DND-41 (cell line): ENCODE measurements around the gene C1orf105.

Source experiments
- ATAC-seq: fragments of 200-7000 bp; cut with Tn5 transposase; 3 replicates; pipeline ENCODE4 v1.9.1; 2021; ENCODE audit warnings: low read depth; ENCODE audit not compliant: insufficient read depth
- DNase-seq: peaks from one replicate; pipeline ENCODE4 v3.0.0-alpha.2; 2020
- H2AFZ ChIP-seq: 2 replicates; pipeline ENCODE4 v1.6.0; 2012; ENCODE audit warnings: low read depth, low read length
- H3K27ac ChIP-seq: 2 replicates; pipeline ENCODE4 v1.5.1; 2012; ENCODE audit warnings: low read length, inconsistent platforms
- H3K27me3 ChIP-seq: fragments of 200-600 bp; sonication (generic); 2 replicates; pipeline ENCODE4 v1.6.0; 2012; ENCODE audit warnings: low read length, mild to moderate bottlenecking, inconsistent platforms; ENCODE audit not compliant: insufficient read depth, poor library complexity
- H3K36me3 ChIP-seq: 2 replicates; pipeline ENCODE4 v1.5.1; 2012; ENCODE audit warnings: low read length, inconsistent platforms; ENCODE audit not compliant: insufficient read depth
- H3K4me1 ChIP-seq: 2 replicates; pipeline ENCODE4 v1.5.1; 2012; ENCODE audit warnings: mild to moderate bottlenecking, low read length; ENCODE audit not compliant: insufficient read depth
- H3K4me2 ChIP-seq: 2 replicates; pipeline ENCODE4 v1.6.0; 2012; ENCODE audit warnings: mild to moderate bottlenecking, moderate library complexity, low read length, inconsistent platforms; ENCODE audit not compliant: insufficient read depth
- H3K4me3 ChIP-seq, 2 experiments: fragments of 200-600 bp in 1 of 2; shearing (Covaris generic) in 1 of 2; 2 replicates each; pipeline ENCODE4 v1.5.1; 2012 to 2016; ENCODE audit warnings: inconsistent platforms in 2 of 2, low read length in 2 of 2, mild to moderate bottlenecking in 2 of 2, low read depth in 1 of 2, moderate library complexity in 1 of 2
- H3K79me2 ChIP-seq: 2 replicates; pipeline ENCODE4 v1.6.0; 2012; ENCODE audit warnings: low read length, inconsistent platforms; ENCODE audit not compliant: insufficient read depth
- H3K9ac ChIP-seq: 2 replicates; pipeline ENCODE4 v1.6.0; 2012; ENCODE audit warnings: low read depth, mild to moderate bottlenecking, inconsistent platforms, low read length, moderate library complexity
- H3K9me3 ChIP-seq: 2 replicates; pipeline ENCODE4 v1.5.1; 2012; ENCODE audit warnings: low read length, moderate library complexity, mild to moderate bottlenecking, inconsistent platforms; ENCODE audit not compliant: insufficient read depth, severe bottlenecking
- H4K20me1 ChIP-seq: 2 replicates; pipeline ENCODE4 v1.6.0; 2012; ENCODE audit warnings: low read length; ENCODE audit not compliant: insufficient read depth
- CTCF ChIP-seq: IDR thresholded peaks from 2 replicates; pipeline ENCODE4 v1.5.1; 2012; ENCODE audit warnings: borderline replicate concordance, low read length, moderate library complexity, mild to moderate bottlenecking; ENCODE audit not compliant: poor library complexity, severe bottlenecking; ENCODE audit errors: extremely low read depth
- EZH2 ChIP-seq: IDR thresholded peaks from 3 replicates; pipeline ENCODE4 v1.6.1; 2012; ENCODE audit warnings: borderline replicate concordance, low read depth, mild to moderate bottlenecking, moderate library complexity, low read length, inconsistent platforms; ENCODE audit not compliant: severe bottlenecking

The C1orf105 gene

GRCh38 chr1:172456344-172456769 lies 35.9 kb downstream of the C1orf105 start:
- Histone ChIP-seq H3K27ac (no peak overlapping the region), H3K9ac (no peak overlapping the region), H3K27me3 (no peaks in the 10 kb centered on the region), H2AFZ (no peak overlapping the region), H3K9me3 (no peaks in the 10 kb centered on the region), H3K79me2 (no peaks in the 10 kb centered on the region), H4K20me1 (no peaks in the 10 kb centered on the region), H3K4me1 (no peaks in the 10 kb centered on the region), H3K36me3 (no peaks in the 10 kb centered on the region), H3K4me2 (no peak overlapping the region), H3K4me3 (no peak overlapping the region)
- DNase-seq, result no peak
- TF ChIP-seq CTCF (no peak), EZH2 (no peak)
- ATAC-seq, result no peak

GRCh38 chr1:172457479-172458130 lies 37.1 kb downstream of the C1orf105 start:
- H3K4me1 ChIP-seq, result no peaks in the 10 kb centered on the region
- no peak overlapping the region for H3K4me3 ChIP-seq
- TF ChIP-seq EZH2 (no peak), CTCF (no peak)
- H3K9me3 ChIP-seq, result no peaks in the 10 kb centered on the region
- no peak overlapping the region for H3K4me2 ChIP-seq
- no peak for DNase-seq
- no peaks in the 10 kb centered on the region for H3K27me3 ChIP-seq
- ATAC-seq, result no peak
- H2AFZ ChIP-seq, result no peak overlapping the region
- H3K27ac ChIP-seq, result no peak overlapping the region
- H4K20me1 ChIP-seq, result no peaks in the 10 kb centered on the region
- no peaks in the 10 kb centered on the region for H3K79me2 ChIP-seq
- no peaks in the 10 kb centered on the region for H3K36me3 ChIP-seq
- H3K9ac ChIP-seq, result no peak overlapping the region

GRCh38 chr1:172460177-172460576 lies 39.7 kb downstream of the C1orf105 start:
- Histone ChIP-seq H3K4me3 (no peak overlapping the region), H3K36me3 (no peaks in the 10 kb centered on the region), H3K27ac (no peak overlapping the region), H3K4me2 (no peak overlapping the region), H4K20me1 (no peaks in the 10 kb centered on the region), H3K9me3 (no peaks in the 10 kb centered on the region), H3K4me1 (no peaks in the 10 kb centered on the region), H3K9ac (no peak overlapping the region), H2AFZ (no peak overlapping the region), H3K27me3 (no peaks in the 10 kb centered on the region), H3K79me2 (no peaks in the 10 kb centered on the region)
- DNase-seq, result no peak
- TF ChIP-seq EZH2 (no peak), CTCF (no peak)
- no peak for ATAC-seq

DNA sequence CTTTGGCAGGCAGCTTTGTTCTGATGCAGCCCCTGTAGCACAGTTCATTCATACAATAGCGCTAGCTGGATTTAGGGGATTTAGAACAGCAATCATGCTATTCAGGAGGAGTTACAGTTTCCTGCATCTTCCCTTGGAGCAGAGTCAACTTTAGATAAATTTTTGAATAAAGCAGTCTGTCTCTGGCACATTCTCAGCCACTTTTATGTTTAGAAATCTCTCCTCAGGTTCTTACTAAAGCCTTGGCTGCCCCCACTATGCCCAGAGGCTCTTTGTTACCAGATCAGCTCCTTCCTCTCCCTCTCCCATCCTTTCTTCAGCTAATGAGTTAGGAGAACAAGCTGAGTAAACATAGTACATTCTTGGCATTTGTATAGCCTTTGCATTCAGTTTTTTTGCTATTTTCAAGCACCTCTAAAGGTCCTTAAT lies 40.4 kb downstream of the C1orf105 start:
- Histone ChIP-seq H3K9me3 (no peaks in the 10 kb centered on the region), H3K36me3 (no peaks in the 10 kb centered on the region), H3K79me2 (no peaks in the 10 kb centered on the region), H3K4me3 (no peak overlapping the region), H3K27me3 (no peaks in the 10 kb centered on the region), H3K4me2 (no peak overlapping the region), H2AFZ (no peak overlapping the region), H3K4me1 (no peaks in the 10 kb centered on the region), H3K9ac (no peak overlapping the region), H3K27ac (no peak overlapping the region), H4K20me1 (no peaks in the 10 kb centered on the region)
- TF ChIP-seq CTCF (no peak), EZH2 (no peak)
- DNase-seq (no peak), ATAC-seq (no peak)
